A549 (cell line): ENCODE measurements around the gene ARHGEF16. TPM values are rescaled to one million over a fixed set of nuclear protein-coding genes. Genes with fewer than 3 reads are reported as not detected.

Experiments used
- ATAC-seq, 2 experiments: fragments of 200-7000 bp in 1 of 2; fragments of >200 bp in 1 of 2; cut with Nextera tagmentation in 1 of 2; cut with Tn5 transposase in 1 of 2; 3 replicates each; pipeline versions ENCODE4 v1.8.0 to v1.9.1; 2018 to 2020; ENCODE audit warnings: mild to moderate bottlenecking in 1 of 2, moderate library complexity in 1 of 2
- CTCF ChIA-PET: fragments of 300-600 bp; sonication (Branson Sonifier 250); formaldehyde crosslinking; extraction: SDS; loops from one replicate; lab custom pipeline; 2021; ENCODE audit warnings: antibody characterized with exemption, inconsistent platforms; lab: Yijun Ruan, JAX
- POLR2A ChIA-PET: fragments of 350-600 bp; formaldehyde crosslinking; extraction: SDS; loops from one replicate; lab custom pipeline; 2021; ENCODE audit warnings: antibody characterized with exemption, inconsistent platforms; lab: Yijun Ruan, JAX
- DNase-seq, 2 experiments: peaks; one replicate each; pipeline versions ENCODE4 v3.0.0 to v3.0.0-alpha.2; 2011 to 2016; ENCODE audit warnings: low read depth in 1 of 2, low spot score in 1 of 2
- FAIRE-seq: peaks from 2 replicates; lab custom pipeline; 2011; peaks lifted over from hg19 to GRCh38; lab: Jason Lieb, UNC
- H3K27ac ChIP-seq, 2 experiments: fragments of >200 bp; sonication (Bioruptor Twin); formaldehyde crosslinking; 3 replicates each; pipeline ENCODE4 v1.5.1; 2016 to 2017
- H3K4me1 ChIP-seq: fragments of >200 bp; sonication (Bioruptor Twin); formaldehyde crosslinking; 3 replicates; pipeline ENCODE4 v1.6.1; 2016
- H3K4me2 ChIP-seq: fragments of >200 bp; sonication (Bioruptor Twin); formaldehyde crosslinking; 3 replicates; pipeline ENCODE4 v1.6.1; 2016
- H3K4me3 ChIP-seq: fragments of >200 bp; sonication (Bioruptor Twin); formaldehyde crosslinking; 3 replicates; pipeline ENCODE4 v1.5.1; 2016
- H3K9me3 ChIP-seq: fragments of >200 bp; sonication (Bioruptor Twin); formaldehyde crosslinking; 3 replicates; pipeline ENCODE4 v1.6.1; 2016
- BCL3 ChIP-seq: fragments of >200 bp; sonication (Bioruptor Twin); formaldehyde crosslinking; IDR thresholded peaks from 3 replicates; pipeline ENCODE4 v1.6.1; 2016
- CBX8 ChIP-seq: fragments of 200-600 bp; sonication (generic); IDR thresholded peaks from 2 replicates; pipeline ENCODE4 v1.6.1; 2016
- CHD4 ChIP-seq: fragments of 200-600 bp; sonication (generic); IDR thresholded peaks from 2 replicates; pipeline ENCODE4 v1.6.1; 2016; ENCODE audit warnings: antibody characterized with exemption, mild to moderate bottlenecking, borderline replicate concordance
- CTCF ChIP-seq: fragments of >200 bp; sonication (Bioruptor Twin); formaldehyde crosslinking; IDR thresholded peaks from 3 replicates; pipeline ENCODE4 v1.5.1; 2016
- E2F6 ChIP-seq: IDR thresholded peaks from 2 replicates; pipeline ENCODE4 v1.6.1; 2012; ENCODE audit warnings: low read depth, borderline replicate concordance
- ELK1 ChIP-seq: fragments of 150-350 bp; IDR thresholded peaks from 2 replicates; pipeline ENCODE4 v1.6.1; 2014; ENCODE audit warnings: low read depth, mild to moderate bottlenecking, low read length
- GATA3 ChIP-seq: IDR thresholded peaks from 2 replicates; pipeline ENCODE4 v1.6.1; 2012; ENCODE audit warnings: borderline replicate concordance
- HEYL ChIP-seq: fragments of 250-450 bp; sonication (Bioruptor Pico); IDR thresholded peaks from 2 replicates; pipeline ENCODE4 v1.8.0; 2021; ENCODE audit warnings: mild to moderate bottlenecking, moderate library complexity
- HOXB13 ChIP-seq: fragments of 250-450 bp; sonication (Bioruptor Pico); IDR thresholded peaks from 2 replicates; pipeline ENCODE4 v1.5.0; 2020; ENCODE audit warnings: low read depth, mild to moderate bottlenecking, moderate library complexity
- KDM5A ChIP-seq: fragments of 200-600 bp; sonication (generic); IDR thresholded peaks from 2 replicates; pipeline ENCODE4 v1.6.1; 2016; ENCODE audit warnings: antibody characterized with exemption, mild to moderate bottlenecking
- NFE2L2 ChIP-seq: fragments of 150-350 bp; conservative IDR thresholded peaks from 2 replicates; pipeline ENCODE4 v1.6.1; 2014; ENCODE audit warnings: low read length
- POLR2AphosphoS2 ChIP-seq: conservative IDR thresholded peaks from 2 replicates; pipeline ENCODE4 v1.6.1; 2012; ENCODE audit warnings: low read length, improper control_type of control experiment, inconsistent platforms
- RARB ChIP-seq: fragments of 250-450 bp; sonication (Bioruptor Pico); IDR thresholded peaks from 2 replicates; pipeline ENCODE4 v1.8.0; 2021; ENCODE audit warnings: mild to moderate bottlenecking, moderate library complexity
- RFX5 ChIP-seq: fragments of 450-650 bp; IDR thresholded peaks from 2 replicates; pipeline ENCODE4 v1.7.1; 2014; ENCODE audit warnings: antibody characterized with exemption, mild to moderate bottlenecking, moderate library complexity
- RNF2 ChIP-seq: fragments of 200-600 bp; sonication (generic); IDR thresholded peaks from 2 replicates; pipeline ENCODE4 v1.6.1; 2016; ENCODE audit warnings: low read depth, mild to moderate bottlenecking, antibody characterized with exemption, moderate library complexity, borderline replicate concordance
- SMC3 ChIP-seq: fragments of >200 bp; sonication (Bioruptor Twin); formaldehyde crosslinking; IDR thresholded peaks from 3 replicates; pipeline ENCODE4 v1.6.1; 2018; ENCODE audit warnings: inconsistent platforms
- USF2 ChIP-seq: fragments of 450-650 bp; IDR thresholded peaks from 2 replicates; pipeline ENCODE4 v1.6.1; 2014; ENCODE audit warnings: antibody characterized with exemption
- WGBS: methylation state at CpG from one replicate; pipeline ENCODE4 v1.1.6; 2017; ENCODE audit errors: missing lambda C conversion rate; 5-methylcytosine and 5-hydroxymethylcytosine counted together
- polyA plus RNA-seq, 4 experiments: library from polyadenylated mRNA; depleted of rRNA in 3 of 4; stranded (reverse); fragments of >200 nt; fragmentation: RNase III in 1 of 4; extraction: RNeasy Plus Mini Kit Qiagen cat#74134 plus additional on column Dnase treatment in 1 of 4; gene quantifications; 2 replicates in 3 of 4; 3 replicates in 1 of 4; pipeline ENCODE4 v1.2.3, GENCODE V29; 2011 to 2017
- TF ChIP-seq, protein P1 (sequence below): fragments of >200 bp; sonication (Bioruptor Twin); formaldehyde crosslinking; IDR thresholded peaks from 2 replicates; pipeline ENCODE4 v1.6.1; 2016
- TF ChIP-seq, protein P2 (sequence below): fragments of 200-600 bp; sonication (generic); IDR thresholded peaks from 2 replicates; pipeline ENCODE4 v1.6.1; 2016; ENCODE audit warnings: antibody characterized with exemption, mild to moderate bottlenecking, moderate library complexity

Gene ARHGEF16
- polyA plus RNA-seq, 2 of the 4 experiments (the other 2 are of a cell fraction): 1.4 to 3.2 TPM

DNA sequence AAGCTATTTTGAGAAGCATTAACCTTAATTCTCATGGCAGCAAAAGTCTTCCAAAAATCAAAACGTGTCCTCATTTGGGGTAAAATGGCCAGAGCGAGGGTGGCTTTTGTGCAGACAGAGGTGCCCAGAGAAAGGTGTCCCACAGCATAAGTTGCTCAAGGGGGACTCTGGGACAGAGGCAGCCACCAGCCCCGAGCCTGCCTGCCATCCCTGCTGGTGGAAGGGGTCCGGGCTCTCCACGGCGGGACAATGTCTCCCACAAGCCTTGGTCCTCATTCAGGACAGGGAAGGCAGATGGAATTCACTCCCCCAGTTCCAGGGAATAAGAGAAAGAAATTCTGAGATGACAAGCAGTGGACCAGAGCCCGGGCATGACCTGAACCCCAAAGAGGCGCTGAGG, 12.6 kb upstream of the ARHGEF16 start:
- TF ChIP-seq POLR2AphosphoS2 (no peak), GATA3 (no peak), HOXB13 (CRISPR knock-in tag) (no peak), E2F6 (no peak), NFE2L2 (no peak), RFX5 (no peak), BCL3 (no peak), CHD4 (no peak), RNF2 (no peak), HEYL (CRISPR knock-in tag) (no peak), ELK1 (no peak), RARB (no peak), USF2 (no peak), KDM5A (no peak), CBX8 (no peak), SMC3 (no peak)
- TF ChIP-seq, protein P1, sequence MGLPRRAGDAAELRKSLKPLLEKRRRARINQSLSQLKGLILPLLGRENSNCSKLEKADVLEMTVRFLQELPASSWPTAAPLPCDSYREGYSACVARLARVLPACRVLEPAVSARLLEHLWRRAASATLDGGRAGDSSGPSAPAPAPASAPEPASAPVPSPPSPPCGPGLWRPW: no peak
- TF ChIP-seq, protein P2, sequence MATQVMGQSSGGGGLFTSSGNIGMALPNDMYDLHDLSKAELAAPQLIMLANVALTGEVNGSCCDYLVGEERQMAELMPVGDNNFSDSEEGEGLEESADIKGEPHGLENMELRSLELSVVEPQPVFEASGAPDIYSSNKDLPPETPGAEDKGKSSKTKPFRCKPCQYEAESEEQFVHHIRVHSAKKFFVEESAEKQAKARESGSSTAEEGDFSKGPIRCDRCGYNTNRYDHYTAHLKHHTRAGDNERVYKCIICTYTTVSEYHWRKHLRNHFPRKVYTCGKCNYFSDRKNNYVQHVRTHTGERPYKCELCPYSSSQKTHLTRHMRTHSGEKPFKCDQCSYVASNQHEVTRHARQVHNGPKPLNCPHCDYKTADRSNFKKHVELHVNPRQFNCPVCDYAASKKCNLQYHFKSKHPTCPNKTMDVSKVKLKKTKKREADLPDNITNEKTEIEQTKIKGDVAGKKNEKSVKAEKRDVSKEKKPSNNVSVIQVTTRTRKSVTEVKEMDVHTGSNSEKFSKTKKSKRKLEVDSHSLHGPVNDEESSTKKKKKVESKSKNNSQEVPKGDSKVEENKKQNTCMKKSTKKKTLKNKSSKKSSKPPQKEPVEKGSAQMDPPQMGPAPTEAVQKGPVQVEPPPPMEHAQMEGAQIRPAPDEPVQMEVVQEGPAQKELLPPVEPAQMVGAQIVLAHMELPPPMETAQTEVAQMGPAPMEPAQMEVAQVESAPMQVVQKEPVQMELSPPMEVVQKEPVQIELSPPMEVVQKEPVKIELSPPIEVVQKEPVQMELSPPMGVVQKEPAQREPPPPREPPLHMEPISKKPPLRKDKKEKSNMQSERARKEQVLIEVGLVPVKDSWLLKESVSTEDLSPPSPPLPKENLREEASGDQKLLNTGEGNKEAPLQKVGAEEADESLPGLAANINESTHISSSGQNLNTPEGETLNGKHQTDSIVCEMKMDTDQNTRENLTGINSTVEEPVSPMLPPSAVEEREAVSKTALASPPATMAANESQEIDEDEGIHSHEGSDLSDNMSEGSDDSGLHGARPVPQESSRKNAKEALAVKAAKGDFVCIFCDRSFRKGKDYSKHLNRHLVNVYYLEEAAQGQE: no peak
- FAIRE-seq: no peak
- H3K27ac ChIP-seq: no peak overlapping the region
- DNase-seq: no peak
- no peaks in the 10 kb centered on the region for H3K4me1 ChIP-seq
- 47% methylated on average over 8 of the region's 8 CpGs for WGBS
- H3K4me3 ChIP-seq: no peak overlapping the region
- ChIA-PET POLR2A (no interaction called here), CTCF (interaction anchor here (1.2 to 2.3 kb wide), 2 partner anchors 11 to 13 kb away, joined by 4 to 14 read pairs; no protein-coding TSS in a partner anchor)
- no peak overlapping the region for H3K4me2 ChIP-seq
- H3K9me3 ChIP-seq: no peaks in the 10 kb centered on the region; the same call in 2 of the 3 replicates
- ATAC-seq: no peak

- POLR2A ChIA-PET: no interaction called here
- TF ChIP-seq, protein P2: no peak
- TF ChIP-seq CTCF: no peak
- TF ChIP-seq, all 56 proteins: peak for 0
- ATAC-seq: no peak; a peak in 1 of 6 replicates
- Histone ChIP-seq H3K4me2 (no peak overlapping the region), H3K4me1 (no peaks in the 10 kb centered on the region), H3K27ac (no peak overlapping the region), H3K4me3 (no peak overlapping the region), H3K9me3 (no peaks in the 10 kb centered on the region; the same call in 2 of the 3 replicates)
- no peak for FAIRE-seq
- 36% methylated on average over 2 of the region's 13 CpGs for whole genome bisulfite sequencing
- no peak for DNase-seq
- CTCF ChIA-PET: interaction anchor here (0.8 to 2.3 kb wide), 3 partner anchors 11 to 42 kb away, joined by 3 to 14 read pairs (median 4); no protein-coding TSS in a partner anchor
These were observed 12.1 kb upstream of the ARHGEF16 start for GRCh38 chr1:3442331-3442730.
